Measurements from ENCODE around the gene MLH1.
A peak's percentile ranks its signal among the peaks of the same experiment; 100 is the strongest.
"Not testable (repeated sequence)": the region's sequence is repeated elsewhere in the genome, so short reads cannot be mapped to it uniquely, and the experiment has no call there.

MLH1 gene

GRCh38 chr3:36993326-36994283 lies at the start of gene MLH1:
MLH1 (plus strand) TSS chr3:36993518; CDS start chr3:36993548, 30 bp downstream.
- peak; percentile 100 for DNase-seq

GRCh38 chr3:36943601-36944000 lies 49.7 kb upstream of the MLH1 start:
- no peak for DNase-seq

DNA sequence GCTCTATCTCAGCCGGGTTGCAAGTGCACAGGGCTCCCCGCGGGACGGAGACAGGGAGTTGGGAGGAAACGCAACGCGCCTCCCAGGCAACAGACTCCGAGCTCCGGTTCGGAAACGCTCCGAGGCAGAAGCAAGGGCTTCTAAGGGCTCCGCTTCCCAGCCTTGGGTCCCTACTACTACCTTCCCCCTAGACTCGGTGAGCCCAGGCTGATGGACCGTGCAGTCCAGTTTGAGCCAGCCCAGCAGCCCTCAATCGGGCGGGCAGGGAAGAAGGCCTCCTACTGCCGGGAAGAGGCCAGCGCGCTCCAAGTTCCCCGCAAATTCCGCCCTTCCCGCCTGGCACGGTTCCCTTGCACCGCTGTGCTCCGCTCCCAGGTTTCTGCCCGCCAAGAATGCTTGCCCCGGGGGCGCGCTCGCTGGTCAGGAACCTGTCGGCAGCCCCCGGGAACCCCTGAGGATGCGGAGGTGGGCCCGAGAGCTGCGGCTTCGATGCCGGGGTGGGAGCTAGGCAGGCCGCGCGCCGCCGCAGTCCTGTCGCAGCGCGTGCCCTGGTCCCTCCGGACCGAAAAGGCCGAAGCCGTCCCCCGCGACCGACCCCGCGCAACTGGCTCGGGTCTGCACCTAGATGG lies 49.2 kb upstream of the MLH1 start:
- DNase-seq, result peak; percentile 12

GRCh38 chr3:36944641-36945270 lies 48.6 kb upstream of the MLH1 start, which contains the start of gene TRANK1:
TRANK1 (minus strand) TSS chr3:36945054; CDS start chr3:36944809, 245 bp downstream.
- DNase-seq, result no peak

- DNase-seq, result no peak
These were observed 47.9 kb upstream of the MLH1 start for GRCh38 chr3:36945333-36945980.

GRCh38 chr3:36947814-36948213 lies 45.5 kb upstream of the MLH1 start:
- not testable (repeated sequence) for DNase-seq

GRCh38 chr3:36954452-36955134 lies 38.7 kb upstream of the MLH1 start:
- DNase-seq, result no peak

DNA sequence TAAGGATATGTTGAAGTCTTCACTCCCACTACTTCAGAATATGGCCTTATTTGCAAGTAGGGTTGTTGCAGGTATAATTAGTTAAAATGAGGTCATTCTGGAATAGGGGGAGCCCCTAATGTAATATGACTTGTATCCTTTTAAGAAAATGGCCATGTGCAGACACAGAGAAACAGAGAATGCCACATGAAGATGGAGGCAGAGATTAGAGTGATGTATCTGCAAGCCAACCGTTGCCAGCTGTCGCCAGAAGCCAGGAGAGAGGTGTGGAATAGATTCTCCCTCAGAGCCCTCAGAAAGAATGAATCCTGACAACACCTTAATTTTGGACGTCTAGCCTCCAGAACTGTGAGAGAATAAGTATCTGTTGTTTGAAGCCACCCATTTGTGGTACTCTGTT lies 37.2 kb upstream of the MLH1 start:
- no peak for DNase-seq

DNA sequence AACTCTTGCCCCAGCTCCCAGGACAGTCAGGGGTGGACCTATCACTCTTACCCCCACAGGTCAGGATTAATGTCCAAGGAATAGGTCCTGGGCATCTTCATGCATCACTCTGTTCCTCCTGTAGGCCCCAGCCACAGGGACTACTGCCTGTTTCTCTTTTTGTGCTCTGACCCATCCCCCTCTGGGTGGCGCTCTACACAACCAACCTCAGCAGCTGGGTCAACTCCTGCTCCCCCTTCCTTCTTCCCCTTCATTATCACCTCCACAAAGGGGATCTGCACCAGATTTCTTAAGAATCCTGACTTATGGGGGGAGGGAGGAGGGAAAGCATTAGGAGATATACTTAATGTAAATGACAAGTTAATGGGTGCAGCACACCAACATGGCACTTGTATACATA lies 36.3 kb upstream of the MLH1 start:
- DNase-seq, result no peak

DNA sequence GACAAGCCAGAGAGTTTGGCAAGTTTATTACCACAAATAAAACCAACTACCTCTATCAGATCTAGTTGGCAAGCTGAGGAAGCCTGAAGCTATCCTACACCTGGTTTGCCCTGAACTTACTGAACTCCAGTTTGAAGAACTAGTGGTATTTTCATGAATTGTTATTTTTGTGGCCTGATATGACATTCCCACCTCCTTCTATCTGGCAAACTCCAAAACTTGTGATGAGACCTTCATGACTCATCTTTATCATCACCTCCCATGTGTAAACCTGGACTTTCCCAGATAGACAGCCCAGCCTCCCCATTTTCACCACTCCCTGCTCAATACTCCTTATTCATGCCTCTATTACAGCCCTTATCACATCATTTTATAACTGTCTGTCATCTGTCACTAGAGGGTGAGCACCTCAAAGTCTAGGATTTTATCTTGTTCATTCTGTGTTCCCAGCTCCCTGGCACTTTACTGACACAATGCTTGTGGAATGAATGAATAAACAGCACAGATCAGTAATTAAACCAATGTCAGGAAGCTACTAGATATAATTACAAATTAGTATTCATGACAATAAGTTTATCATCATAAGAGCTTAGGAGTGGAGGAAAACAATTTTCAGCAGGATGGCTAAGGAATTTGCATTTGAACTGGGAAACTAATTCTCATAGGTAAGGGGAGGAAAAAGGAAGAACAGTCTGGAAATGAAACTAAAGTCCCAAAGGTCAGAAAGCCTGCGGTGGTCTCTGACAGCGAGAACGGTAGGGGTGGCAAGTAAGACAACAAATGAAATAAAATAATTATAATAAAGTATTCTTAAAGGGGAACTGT lies 35.2 kb upstream of the MLH1 start:
- no peak for DNase-seq

DNA sequence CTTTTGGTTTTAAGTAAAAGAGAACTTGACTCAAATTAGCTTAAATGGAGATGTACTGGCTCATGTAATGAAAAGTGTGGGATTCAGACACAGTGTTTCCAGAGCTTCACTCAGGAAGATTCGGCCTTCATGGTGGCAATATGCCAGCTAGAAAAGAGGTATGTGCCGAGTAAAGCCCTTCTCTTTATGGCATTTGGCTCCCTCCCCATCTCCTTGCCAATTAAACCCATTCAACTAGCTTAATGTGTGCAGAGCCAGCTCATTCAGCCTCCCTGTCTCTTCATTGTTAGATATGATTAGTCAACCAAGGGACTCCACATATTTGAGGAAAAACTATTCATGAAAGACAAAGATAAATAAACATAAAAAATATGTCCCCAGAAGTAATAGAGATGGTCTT lies 33.5 kb upstream of the MLH1 start:
- no peak for DNase-seq

GRCh38 chr3:36960502-36960901 lies 32.8 kb upstream of the MLH1 start:
- no peak for DNase-seq

GRCh38 chr3:36963008-36963407 lies 30.3 kb upstream of the MLH1 start:
- not testable (repeated sequence) for DNase-seq

DNA sequence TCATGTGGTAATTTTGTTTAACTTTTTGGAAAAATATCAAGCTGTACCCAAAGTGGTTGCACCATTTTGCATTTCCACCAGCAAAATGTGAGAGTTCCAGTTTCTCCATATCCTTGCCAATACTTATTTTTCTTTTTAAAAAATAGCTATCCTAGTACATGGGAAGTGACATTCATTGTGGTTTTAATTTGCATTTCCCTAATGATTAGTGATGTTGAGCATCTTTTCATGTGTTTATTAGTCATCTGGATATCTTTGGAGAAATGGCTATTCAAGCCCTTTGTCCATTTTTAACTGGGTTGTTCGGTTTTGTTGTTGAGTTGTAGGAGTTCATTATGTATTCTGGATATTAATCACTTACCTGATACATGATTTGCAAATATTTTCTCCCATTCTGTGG lies 29.0 kb upstream of the MLH1 start:
- no peak for DNase-seq

GRCh38 chr3:36964817-36965216 lies 28.5 kb upstream of the MLH1 start:
- DNase-seq, result no peak

GRCh38 chr3:36965440-36965839 lies 27.9 kb upstream of the MLH1 start:
- no peak for DNase-seq

- no peak for DNase-seq
These were observed 24.2 kb upstream of the MLH1 start for GRCh38 chr3:36969085-36969484.

GRCh38 chr3:36969540-36970432 lies 23.5 kb upstream of the MLH1 start:
- DNase-seq, result peak; percentile 26

GRCh38 chr3:36972163-36972562 lies 21.2 kb upstream of the MLH1 start:
- DNase-seq, result no peak

- DNase-seq, result no peak
These were observed 20.2 kb upstream of the MLH1 start for GRCh38 chr3:36973139-36973538.

All from RPMI8226 (cell line).